ENCODE results near the gene PPP4R1. TPM values are rescaled to one million over a fixed set of nuclear protein-coding genes. Genes with fewer than 3 reads are reported as not detected.

The PPP4R1 gene
- total RNA-seq, 4 donors from 2014 or later = 129 to 233 (median 186) TPM

DNA sequence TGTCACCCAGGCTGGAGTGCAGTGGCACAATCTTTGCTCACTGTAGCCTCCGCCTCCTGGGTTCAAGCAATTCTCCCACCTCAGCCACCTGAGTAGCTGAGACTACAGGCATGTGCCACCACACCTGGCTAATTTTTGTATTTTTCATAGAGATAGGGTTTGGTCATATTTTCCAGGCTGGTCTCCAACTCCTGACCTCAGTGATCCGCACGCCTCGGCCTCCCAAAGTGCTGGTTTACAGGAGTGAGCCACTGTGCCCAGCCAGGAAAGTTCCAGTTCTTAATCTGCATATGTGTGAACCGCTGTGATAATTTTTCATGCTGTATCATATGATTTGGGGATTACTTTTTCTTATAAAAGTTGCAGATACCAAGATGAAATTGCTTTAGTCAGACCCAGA, 14.6 kb upstream of the PPP4R1 start:
- Histone ChIP-seq H3K36me3 (no peaks in the 10 kb centered on the region), H3K27me3 (no peaks in the 10 kb centered on the region), H3K9me3 (no peaks in the 10 kb centered on the region), H3K27ac (no peak overlapping the region), H3K4me3 (no peak overlapping the region), H3K4me1 (no peaks in the 10 kb centered on the region)
- DNase-seq = no peak
- WGBS, 2 donors = 85 to 98% methylated on average over 2 to 5 of the region's 5 CpGs
- intact Hi-C loops (cut with DNase I) = no loop called here
- TF ChIP-seq, protein P1, sequence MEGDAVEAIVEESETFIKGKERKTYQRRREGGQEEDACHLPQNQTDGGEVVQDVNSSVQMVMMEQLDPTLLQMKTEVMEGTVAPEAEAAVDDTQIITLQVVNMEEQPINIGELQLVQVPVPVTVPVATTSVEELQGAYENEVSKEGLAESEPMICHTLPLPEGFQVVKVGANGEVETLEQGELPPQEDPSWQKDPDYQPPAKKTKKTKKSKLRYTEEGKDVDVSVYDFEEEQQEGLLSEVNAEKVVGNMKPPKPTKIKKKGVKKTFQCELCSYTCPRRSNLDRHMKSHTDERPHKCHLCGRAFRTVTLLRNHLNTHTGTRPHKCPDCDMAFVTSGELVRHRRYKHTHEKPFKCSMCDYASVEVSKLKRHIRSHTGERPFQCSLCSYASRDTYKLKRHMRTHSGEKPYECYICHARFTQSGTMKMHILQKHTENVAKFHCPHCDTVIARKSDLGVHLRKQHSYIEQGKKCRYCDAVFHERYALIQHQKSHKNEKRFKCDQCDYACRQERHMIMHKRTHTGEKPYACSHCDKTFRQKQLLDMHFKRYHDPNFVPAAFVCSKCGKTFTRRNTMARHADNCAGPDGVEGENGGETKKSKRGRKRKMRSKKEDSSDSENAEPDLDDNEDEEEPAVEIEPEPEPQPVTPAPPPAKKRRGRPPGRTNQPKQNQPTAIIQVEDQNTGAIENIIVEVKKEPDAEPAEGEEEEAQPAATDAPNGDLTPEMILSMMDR (IDR thresholded peaks at IDR 0.05) = no peak
- no peak for TF ChIP-seq POLR2A (IDR thresholded peaks at IDR 0.05)

DNA sequence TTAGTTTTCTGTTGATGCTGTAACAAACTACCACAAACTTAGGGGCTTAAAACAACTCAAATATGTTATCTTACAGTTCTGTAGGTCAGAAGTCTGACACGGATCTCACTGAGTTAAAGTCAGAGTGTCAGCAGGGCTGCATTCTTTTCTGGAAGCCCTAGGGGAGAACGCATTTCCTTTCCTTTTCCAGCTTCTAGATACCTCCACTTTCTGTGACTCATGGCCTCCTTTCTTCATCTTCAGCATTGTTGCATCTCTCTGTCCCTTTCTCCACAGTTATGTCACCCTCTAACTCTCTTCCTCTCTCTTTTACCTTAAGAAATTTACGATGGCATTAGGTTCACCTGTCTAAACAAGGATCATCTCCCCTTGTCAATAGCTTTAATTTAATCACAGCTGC, 13.3 kb upstream of the PPP4R1 start:
- no peaks in the 10 kb centered on the region for H3K4me1 ChIP-seq
- 37 to 61% methylated on average over 3 of the region's 3 CpGs for WGBS, 2 donors
- H3K9me3 ChIP-seq = no peaks in the 10 kb centered on the region
- TF ChIP-seq, protein P1 (IDR thresholded peaks at IDR 0.05) = no peak
- no peak for TF ChIP-seq POLR2A (IDR thresholded peaks at IDR 0.05)
- H3K27ac ChIP-seq = no peak overlapping the region
- no peaks in the 10 kb centered on the region for H3K27me3 ChIP-seq
- H3K4me3 ChIP-seq = no peak overlapping the region
- DNase-seq = no peak
- no peaks in the 10 kb centered on the region for H3K36me3 ChIP-seq
- intact Hi-C loops (cut with DNase I) = no loop called here

DNA sequence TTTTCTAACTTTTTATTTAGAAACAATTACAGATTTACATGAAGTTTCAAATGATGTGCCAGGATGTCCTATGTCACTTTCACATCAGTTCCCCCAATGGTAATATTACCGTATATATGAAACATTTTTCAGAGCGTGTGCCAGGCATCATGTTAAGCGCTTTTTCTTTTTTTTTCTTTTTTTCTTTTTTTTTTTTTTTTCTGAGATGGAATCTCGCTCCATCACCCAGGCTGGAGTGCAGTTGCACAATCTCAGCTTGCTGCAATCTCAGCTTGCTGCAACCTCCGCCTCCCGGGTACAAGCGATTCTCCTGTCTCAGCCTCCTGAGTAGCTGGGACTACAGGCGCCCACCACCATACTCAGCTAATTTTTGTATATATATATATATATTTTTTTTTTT, 5.6 kb upstream of the PPP4R1 start:
- DNase-seq = no peak
- intact Hi-C loops (cut with DNase I) = loop anchor here (10.0 kb wide), 1 partner anchor 65 kb away; no protein-coding TSS in a partner anchor
- WGBS, 2 donors = 66 to 79% methylated on average over 4 to 8 of the region's 8 CpGs
- TF ChIP-seq, protein P1 (IDR thresholded peaks at IDR 0.05) = no peak
- TF ChIP-seq POLR2A (IDR thresholded peaks at IDR 0.05) = no peak
- Histone ChIP-seq H3K4me3 (no peak overlapping the region), H3K36me3 (no peaks in the 10 kb centered on the region), H3K9me3 (no peaks in the 10 kb centered on the region), H3K4me1 (peaks cover 6 to 38% (median 7%) of the 10 kb centered on the region in 3 donors), H3K27me3 (no peaks in the 10 kb centered on the region), H3K27ac (peak overlapping the region; percentile 31 to 67 (median 50))

DNA sequence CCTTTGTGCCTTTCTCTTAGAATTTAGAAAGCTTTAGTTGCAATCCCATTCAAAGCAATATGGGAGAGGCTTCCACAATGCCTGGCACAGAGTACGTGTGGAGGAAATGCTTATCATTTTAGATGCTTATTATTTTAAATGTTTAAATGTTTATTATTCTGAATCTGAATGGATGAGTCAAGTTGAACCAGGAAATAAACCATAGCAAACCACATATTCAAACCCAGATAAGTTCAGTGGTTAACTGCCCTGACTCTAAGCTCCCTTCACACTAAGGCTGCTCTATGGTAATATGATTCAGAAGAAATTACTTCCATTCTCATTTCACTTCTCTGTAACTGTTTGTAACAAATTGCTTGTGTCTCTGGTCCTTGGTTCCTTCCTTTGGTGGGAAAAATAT, 5.2 kb upstream of the PPP4R1 start:
- no peaks in the 10 kb centered on the region for H3K36me3 ChIP-seq
- H3K4me1 ChIP-seq = peaks cover 6 to 39% (median 7%) of the 10 kb centered on the region in 3 donors
- TF ChIP-seq POLR2A (IDR thresholded peaks at IDR 0.05) = no peak
- TF ChIP-seq, protein P1 (IDR thresholded peaks at IDR 0.05) = no peak
- peak overlapping the region; percentile 31 to 67 (median 50) for H3K27ac ChIP-seq
- H3K27me3 ChIP-seq = no peaks in the 10 kb centered on the region
- no peaks in the 10 kb centered on the region for H3K9me3 ChIP-seq
- intact Hi-C loops (cut with DNase I) = loop anchor here (10.0 kb wide), 1 partner anchor 65 kb away; no protein-coding TSS in a partner anchor
- DNase-seq = no peak
- 9 to 21% methylated on average over 1 of the region's 1 CpG for WGBS, 2 donors
- H3K4me3 ChIP-seq = no peak overlapping the region

DNA sequence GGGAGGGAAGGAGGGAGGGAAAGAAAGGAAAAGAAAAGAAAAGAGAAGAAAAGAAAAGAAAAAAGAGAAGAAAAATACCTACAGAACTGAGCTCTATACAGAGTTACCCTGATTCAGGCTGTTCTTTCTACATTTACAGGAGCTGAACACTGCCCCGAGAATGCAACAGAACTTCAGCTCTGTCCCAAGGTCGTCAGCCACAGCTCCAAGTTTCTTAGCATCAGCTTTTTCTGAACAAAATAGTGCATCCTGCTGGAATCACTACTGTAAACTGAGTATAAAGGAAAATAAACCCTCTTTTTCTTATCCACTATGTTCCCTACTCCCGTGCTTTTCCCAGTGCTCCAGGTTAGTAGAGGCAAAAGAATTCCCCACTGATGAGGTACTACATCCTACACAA, 4.7 kb upstream of the PPP4R1 start:
- TF ChIP-seq, protein P1 (IDR thresholded peaks at IDR 0.05) = no peak
- TF ChIP-seq POLR2A (IDR thresholded peaks at IDR 0.05) = no peak
- H3K36me3 ChIP-seq = no peaks in the 10 kb centered on the region
- intact Hi-C loops (cut with DNase I) = loop anchor here (10.0 kb wide), 1 partner anchor 66 kb away; no protein-coding TSS in a partner anchor
- 59 to 63% methylated on average over 3 of the region's 3 CpGs for WGBS, 2 donors
- peak overlapping the region; percentile 31 to 67 (median 50) for H3K27ac ChIP-seq
- no peaks in the 10 kb centered on the region for H3K27me3 ChIP-seq
- peaks cover 6 to 39% (median 7%) of the 10 kb centered on the region in 3 donors for H3K4me1 ChIP-seq
- H3K4me3 ChIP-seq = no peak overlapping the region
- DNase-seq = no peak
- no peaks in the 10 kb centered on the region for H3K9me3 ChIP-seq

Measured in esophagus squamous epithelium (tissue), 5 donors.